SK-N-SH treated with all-trans-retinoic acid at 6 μM for 48 hours (cell line): Measurements from ENCODE around the gene THOP1.

Experiments used
- CSDC2 ChIP-seq: fragments of 250-450 bp; sonication (Bioruptor Pico); IDR thresholded peaks from 2 replicates; pipeline ENCODE4 v1.5.0; 2020; ENCODE audit warnings: mild to moderate bottlenecking, moderate library complexity
- SNAI2 ChIP-seq: fragments of 250-450 bp; sonication (Bioruptor Pico); IDR thresholded peaks from 2 replicates; pipeline ENCODE4 v1.5.0; 2020; ENCODE audit warnings: mild to moderate bottlenecking, moderate library complexity

DNA sequence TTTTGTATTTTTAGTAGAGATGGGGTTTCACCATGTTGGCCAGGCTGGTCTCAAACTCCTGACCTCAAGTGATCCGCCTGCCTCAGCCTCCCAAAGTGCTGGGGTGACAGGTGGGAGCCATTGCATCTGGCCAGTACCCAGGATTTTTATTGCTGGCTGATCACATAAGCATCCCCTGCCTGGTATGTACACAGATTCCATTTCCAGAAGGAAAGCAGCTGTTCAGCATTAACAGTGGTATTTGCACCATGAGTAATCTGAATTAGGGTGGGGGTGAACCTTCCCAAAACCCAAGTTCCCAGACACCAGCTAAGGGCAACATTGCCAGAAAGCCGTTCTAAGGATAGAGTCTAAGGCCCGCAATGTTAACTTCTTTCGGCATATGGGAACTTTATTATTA lies 63.3 kb downstream of the THOP1 start:
- no peak for TF ChIP-seq CSDC2
- no peak for TF ChIP-seq SNAI2
